WTC11 (cell line): ENCODE data around the gene AGFG2. TPM values are rescaled to one million over a fixed set of nuclear protein-coding genes. Genes with fewer than 3 reads are reported as not detected.

ENCODE experiments used
- ATAC-seq: fragments of 200-7000 bp; cut with Tn5 transposase; 2 replicates; pipeline ENCODE4 v1.10.0; 2021; ENCODE audit warnings: mild to moderate bottlenecking, moderate library complexity
- CTCF ChIA-PET: fragments of 300-600 bp; sonication (Branson Sonifier 250); formaldehyde crosslinking; loops from one replicate; lab custom pipeline; 2021; ENCODE audit warnings: antibody characterized with exemption; lab: Charles Lee
- POLR2A ChIA-PET: fragments of 350-600 bp; sonication (Branson Sonifier 250); formaldehyde crosslinking; loops from one replicate; lab custom pipeline; 2021; ENCODE audit warnings: antibody characterized with exemption; lab: Charles Lee
- DNase-seq: peaks from one replicate; pipeline ENCODE4 v3.0.0; 2021; ENCODE audit warnings: low spot score
- H3K27ac Mint-ChIP-seq: 2 replicates; pipeline ENCODE4 v1.8.0; 2021; ENCODE audit warnings: mixed read lengths
- H3K27me3 Mint-ChIP-seq: 2 replicates; pipeline ENCODE4 v1.8.0; 2021; ENCODE audit warnings: low read depth, mild to moderate bottlenecking, moderate library complexity, mixed read lengths
- H3K36me3 Mint-ChIP-seq: 2 replicates; pipeline ENCODE4 v1.8.0; 2021; ENCODE audit warnings: mixed read lengths
- H3K4me1 Mint-ChIP-seq: 2 replicates; pipeline ENCODE4 v1.8.0; 2022; ENCODE audit warnings: mixed read lengths
- H3K4me3 Mint-ChIP-seq: 2 replicates; pipeline ENCODE4 v1.8.0; 2021; ENCODE audit warnings: mild to moderate bottlenecking, moderate library complexity, mixed read lengths
- H3K9me3 Mint-ChIP-seq: 2 replicates; pipeline ENCODE4 v1.8.0; 2021; ENCODE audit warnings: mixed read lengths
- ATF1 ChIP-seq: sonication (generic); formaldehyde crosslinking; IDR thresholded peaks from 2 replicates; pipeline ENCODE4 v1.8.1; 2023; ENCODE audit warnings: mild to moderate bottlenecking, moderate library complexity, missing genetic modification reagents
- ATF2 ChIP-seq: sonication (generic); formaldehyde crosslinking; IDR thresholded peaks from 2 replicates; pipeline ENCODE4 v1.8.1; 2022; ENCODE audit warnings: low read depth, missing genetic modification reagents, borderline replicate concordance
- ATF3 ChIP-seq: sonication (generic); formaldehyde crosslinking; conservative IDR thresholded peaks from 2 replicates; pipeline ENCODE4 v1.8.1; 2022; ENCODE audit warnings: mild to moderate bottlenecking, missing genetic modification reagents
- CDX4 ChIP-seq: fragments of 250-450 bp; sonication (Bioruptor Pico); IDR thresholded peaks from 2 replicates; pipeline ENCODE4 v1.9.0; 2021; ENCODE audit warnings: moderate library complexity, mild to moderate bottlenecking, inconsistent platforms, borderline replicate concordance
- ELF4 ChIP-seq: sonication (generic); formaldehyde crosslinking; IDR thresholded peaks from 2 replicates; pipeline ENCODE4 v1.8.1; 2022; ENCODE audit warnings: low read depth, mild to moderate bottlenecking, moderate library complexity, missing genetic modification reagents
- EMX1 ChIP-seq: fragments of 250-450 bp; sonication (Bioruptor Pico); IDR thresholded peaks from 2 replicates; pipeline ENCODE4 v1.8.0; 2021; ENCODE audit warnings: mild to moderate bottlenecking
- ERG ChIP-seq: fragments of 250-450 bp; sonication (Bioruptor Pico); IDR thresholded peaks from 2 replicates; pipeline ENCODE4 v1.8.0; 2021; ENCODE audit warnings: mild to moderate bottlenecking
- GABPB1 ChIP-seq: sonication (generic); formaldehyde crosslinking; IDR thresholded peaks from 2 replicates; pipeline ENCODE4 v1.8.1; 2023; ENCODE audit warnings: mild to moderate bottlenecking, missing genetic modification reagents
- GRHL2 ChIP-seq: fragments of 250-450 bp; sonication (Bioruptor Pico); IDR thresholded peaks from 2 replicates; pipeline ENCODE4 v1.8.0; 2022; ENCODE audit warnings: mild to moderate bottlenecking, moderate library complexity; ENCODE audit not compliant: insufficient replicate concordance, severe bottlenecking
- HMGA2 ChIP-seq: fragments of 250-450 bp; sonication (Bioruptor Pico); IDR thresholded peaks from 2 replicates; pipeline ENCODE4 v1.4.0; 2021; ENCODE audit warnings: mild to moderate bottlenecking, moderate library complexity
- JUN ChIP-seq: sonication (generic); formaldehyde crosslinking; IDR thresholded peaks from 2 replicates; pipeline ENCODE4 v1.8.0; 2023; ENCODE audit warnings: mild to moderate bottlenecking, missing genetic modification reagents
- NFYB ChIP-seq: sonication (generic); formaldehyde crosslinking; conservative IDR thresholded peaks from 2 replicates; pipeline ENCODE4 v1.8.0; 2022; ENCODE audit warnings: low read depth, missing genetic modification reagents
- NR2C2 ChIP-seq: sonication (generic); formaldehyde crosslinking; IDR thresholded peaks from 2 replicates; pipeline ENCODE4 v1.8.0; 2022; ENCODE audit warnings: mild to moderate bottlenecking, missing genetic modification reagents
- PRRX2 ChIP-seq: fragments of 250-450 bp; sonication (Bioruptor Pico); IDR thresholded peaks from 2 replicates; pipeline ENCODE4 v1.8.0; 2021; ENCODE audit warnings: mild to moderate bottlenecking
- RELA ChIP-seq: sonication (generic); formaldehyde crosslinking; IDR thresholded peaks from 2 replicates; pipeline ENCODE4 v1.8.1; 2022; ENCODE audit warnings: missing genetic modification reagents, mild to moderate bottlenecking, borderline replicate concordance
- TCF7 ChIP-seq: sonication (generic); formaldehyde crosslinking; IDR thresholded peaks from 2 replicates; pipeline ENCODE4 v1.8.0; 2022; ENCODE audit warnings: mild to moderate bottlenecking, low read depth, missing genetic modification reagents, moderate library complexity
- TP53 ChIP-seq: sonication (generic); formaldehyde crosslinking; IDR thresholded peaks from 2 replicates; pipeline ENCODE4 v1.8.1; 2023; ENCODE audit warnings: mild to moderate bottlenecking, missing genetic modification reagents
- USF2 ChIP-seq: sonication (generic); formaldehyde crosslinking; IDR thresholded peaks from 2 replicates; pipeline ENCODE4 v1.8.1; 2023; ENCODE audit warnings: mild to moderate bottlenecking, missing genetic modification reagents, moderate library complexity
- ZNF317 ChIP-seq: sonication (generic); formaldehyde crosslinking; IDR thresholded peaks from 2 replicates; pipeline ENCODE4 v1.8.1; 2023; ENCODE audit warnings: low read depth, mild to moderate bottlenecking, moderate library complexity, missing genetic modification reagents, borderline replicate concordance
- total RNA-seq: library from RNA; stranded (reverse); gene quantifications from 3 replicates; pipeline ENCODE4 v1.2.3, GENCODE V29; 2021
- TF ChIP-seq, protein P1 (sequence below): fragments of 250-450 bp; sonication (Bioruptor Pico); IDR thresholded peaks from 2 replicates; pipeline ENCODE4 v1.9.0; 2021; ENCODE audit warnings: mild to moderate bottlenecking
- TF ChIP-seq, protein P2 (sequence below): sonication (generic); formaldehyde crosslinking; IDR thresholded peaks from 2 replicates; pipeline ENCODE4 v1.8.1; 2022; ENCODE audit warnings: mild to moderate bottlenecking, missing genetic modification reagents, moderate library complexity, borderline replicate concordance
- TF ChIP-seq, protein P3 (sequence below): sonication (generic); formaldehyde crosslinking; IDR thresholded peaks from 2 replicates; pipeline ENCODE4 v1.8.0; 2022; ENCODE audit warnings: mild to moderate bottlenecking, missing genetic modification reagents

The AGFG2 gene
- total RNA-seq, 1 experiment from 2014 or later: 6.4 TPM

DNA sequence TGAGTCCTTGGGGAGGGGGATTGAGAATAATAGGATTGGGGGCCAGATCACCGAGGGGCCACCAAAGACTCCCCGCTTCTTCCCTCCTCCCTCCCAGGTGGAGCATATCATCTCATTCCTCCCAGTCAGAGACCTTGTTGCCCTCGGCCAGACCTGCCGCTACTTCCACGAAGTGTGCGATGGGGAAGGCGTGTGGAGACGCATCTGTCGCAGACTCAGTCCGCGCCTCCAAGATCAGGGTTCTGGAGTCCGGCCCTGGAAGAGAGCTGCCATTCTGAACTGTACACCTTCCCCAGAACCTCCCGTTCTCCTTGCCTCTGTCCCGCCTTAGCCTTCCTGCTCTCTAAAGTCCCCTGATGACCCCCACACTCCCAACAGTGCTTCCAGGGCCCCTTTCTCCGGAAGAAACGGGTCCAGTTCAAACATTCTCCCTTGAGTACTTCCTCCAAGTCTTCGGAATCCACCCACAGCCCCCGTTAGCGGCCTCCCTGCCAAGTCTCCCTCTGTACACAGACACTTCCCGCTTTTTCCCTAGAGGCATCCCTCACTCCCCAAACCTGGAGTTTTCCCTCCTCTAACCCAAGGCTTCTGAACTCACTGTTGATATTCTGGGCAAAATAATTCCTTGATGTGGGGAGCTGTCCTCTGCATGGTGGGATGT lies 51.2 kb downstream of the AGFG2 start:
- H3K27ac Mint-ChIP-seq: no peak overlapping the region; the same call in 1 of the 2 replicates
- no peak for TF ChIP-seq NFYB (CRISPR knock-in tag)
- TF ChIP-seq ERG (CRISPR knock-in tag): no peak
- no peak for TF ChIP-seq ATF3 (CRISPR knock-in tag)
- TF ChIP-seq, protein P1, sequence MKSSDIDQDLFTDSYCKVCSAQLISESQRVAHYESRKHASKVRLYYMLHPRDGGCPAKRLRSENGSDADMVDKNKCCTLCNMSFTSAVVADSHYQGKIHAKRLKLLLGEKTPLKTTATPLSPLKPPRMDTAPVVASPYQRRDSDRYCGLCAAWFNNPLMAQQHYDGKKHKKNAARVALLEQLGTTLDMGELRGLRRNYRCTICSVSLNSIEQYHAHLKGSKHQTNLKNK (CRISPR knock-in tag): no peak
- TF ChIP-seq GABPB1 (CRISPR knock-in tag): no peak
- TF ChIP-seq HMGA2: no peak
- no peak for TF ChIP-seq ZNF317
- TF ChIP-seq TCF7: no peak
- TF ChIP-seq RELA: no peak
- TF ChIP-seq USF2 (CRISPR knock-in tag): no peak
- no peak for TF ChIP-seq ATF1 (CRISPR knock-in tag)
- TF ChIP-seq JUN: no peak
- no peaks in the 10 kb centered on the region for H3K36me3 Mint-ChIP-seq
- POLR2A ChIA-PET: interaction anchor here (0.6 to 1.8 kb wide), 4 partner anchors 12 to 94 kb away, joined by 3 to 5 read pairs (median 4); partner anchors contain the start of genes MOSPD3 and PCOLCE
- H3K9me3 Mint-ChIP-seq: no peaks in the 10 kb centered on the region
- H3K27me3 Mint-ChIP-seq: peaks cover 60% of the 10 kb centered on the region
- H3K4me3 Mint-ChIP-seq: peak overlapping the region; percentile 59
- CTCF ChIA-PET: interaction anchor here (0.6 to 2.5 kb wide), 11 partner anchors 12 to 125 kb away, joined by 3 to 10 read pairs (median 7); partner anchors contain the start of genes MOSPD3, PCOLCE and POP7
- H3K4me1 Mint-ChIP-seq: peaks cover 23% of the 10 kb centered on the region
- ATAC-seq (no peak), DNase-seq (no peak)

DNA sequence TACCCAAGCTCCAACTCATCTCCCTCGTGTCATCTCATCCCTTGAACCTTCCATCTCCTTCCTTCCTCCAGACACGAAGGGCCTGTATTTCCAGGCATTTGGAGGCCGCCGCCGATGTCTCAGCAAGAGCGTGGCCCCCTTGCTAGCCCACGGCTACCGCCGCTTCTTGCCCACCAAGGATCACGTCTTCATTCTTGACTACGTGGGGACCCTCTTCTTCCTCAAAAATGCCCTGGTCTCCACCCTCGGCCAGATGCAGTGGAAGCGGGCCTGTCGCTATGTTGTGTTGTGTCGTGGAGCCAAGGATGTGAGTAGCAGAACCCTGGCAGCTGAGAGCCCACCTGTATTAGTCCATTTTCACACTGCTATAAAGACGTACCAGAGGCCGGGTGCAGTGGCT lies 52.6 kb downstream of the AGFG2 start:
- Mint-ChIP-seq H3K27ac (no peak overlapping the region), H3K4me1 (peaks cover 23% of the 10 kb centered on the region), H3K9me3 (no peaks in the 10 kb centered on the region), H3K27me3 (peaks cover 69% of the 10 kb centered on the region), H3K4me3 (no peak overlapping the region), H3K36me3 (peaks cover 5% of the 10 kb centered on the region; the same call in 1 of the 2 replicates)
- no peak for ATAC-seq
- DNase-seq: no peak
- CTCF ChIA-PET: interaction anchor here (1.0 to 1.9 kb wide), 2 partner anchors 32 to 41 kb away, joined by 3 to 7 read pairs; no protein-coding TSS in a partner anchor
- TF ChIP-seq, protein P2, sequence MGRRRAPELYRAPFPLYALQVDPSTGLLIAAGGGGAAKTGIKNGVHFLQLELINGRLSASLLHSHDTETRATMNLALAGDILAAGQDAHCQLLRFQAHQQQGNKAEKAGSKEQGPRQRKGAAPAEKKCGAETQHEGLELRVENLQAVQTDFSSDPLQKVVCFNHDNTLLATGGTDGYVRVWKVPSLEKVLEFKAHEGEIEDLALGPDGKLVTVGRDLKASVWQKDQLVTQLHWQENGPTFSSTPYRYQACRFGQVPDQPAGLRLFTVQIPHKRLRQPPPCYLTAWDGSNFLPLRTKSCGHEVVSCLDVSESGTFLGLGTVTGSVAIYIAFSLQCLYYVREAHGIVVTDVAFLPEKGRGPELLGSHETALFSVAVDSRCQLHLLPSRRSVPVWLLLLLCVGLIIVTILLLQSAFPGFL (CRISPR knock-in tag): no peak
- TF ChIP-seq, protein P3, sequence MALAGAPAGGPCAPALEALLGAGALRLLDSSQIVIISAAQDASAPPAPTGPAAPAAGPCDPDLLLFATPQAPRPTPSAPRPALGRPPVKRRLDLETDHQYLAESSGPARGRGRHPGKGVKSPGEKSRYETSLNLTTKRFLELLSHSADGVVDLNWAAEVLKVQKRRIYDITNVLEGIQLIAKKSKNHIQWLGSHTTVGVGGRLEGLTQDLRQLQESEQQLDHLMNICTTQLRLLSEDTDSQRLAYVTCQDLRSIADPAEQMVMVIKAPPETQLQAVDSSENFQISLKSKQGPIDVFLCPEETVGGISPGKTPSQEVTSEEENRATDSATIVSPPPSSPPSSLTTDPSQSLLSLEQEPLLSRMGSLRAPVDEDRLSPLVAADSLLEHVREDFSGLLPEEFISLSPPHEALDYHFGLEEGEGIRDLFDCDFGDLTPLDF (CRISPR knock-in tag): no peak
- TF ChIP-seq PRRX2 (CRISPR knock-in tag): no peak
- no peak for TF ChIP-seq CDX4
- TF ChIP-seq ELF4 (CRISPR knock-in tag): no peak
- TF ChIP-seq GRHL2 (CRISPR knock-in tag): no peak
- no peak for TF ChIP-seq ATF2 (CRISPR knock-in tag)
- no peak for TF ChIP-seq TP53 (CRISPR knock-in tag)
- TF ChIP-seq EMX1 (CRISPR knock-in tag): no peak
- TF ChIP-seq NR2C2 (CRISPR knock-in tag): no peak
- TF ChIP-seq, all 79 proteins: peak for 0
- POLR2A ChIA-PET: no interaction called here
